Posterior cingulate gyrus (tissue), 11 donors: ENCODE results near the gene DLG1.
A peak's percentile ranks its signal among the peaks of the same experiment; 100 is the strongest.

Experiments
- DNase-seq, 10 donors: peaks; one replicate each; pipeline versions ENCODE4 v3.0.0 to v3.0.0-alpha.2; 2020 to 2021; ENCODE audit warnings: mixed read lengths in 3 of 10
- intact Hi-C: fragments of 100-400 bp; cut with DNase I; formaldehyde crosslinking; loops from one replicate; pipeline ENCODE4 v1.15.1; 2023

The DLG1 gene

GRCh38 chr3:197023998-197024651, 274.3 kb downstream of the DLG1 start:
- DNase-seq: peak in 2 of 10 donors; percentile 82 to 85
- intact Hi-C loops: no loop called here

- DNase-seq: peak in 3 of 10 donors; percentile 13 to 77 (median 71)
- intact Hi-C loops: no loop called here
Measured at GRCh38 chr3:197023241-197023997, 275.0 kb downstream of the DLG1 start.

GRCh38 chr3:197022405-197023231, 275.8 kb downstream of the DLG1 start:
- peak in 3 of 10 donors; percentile 15 to 73 (median 69) for DNase-seq

GRCh38 chr3:197021729-197022404, 276.5 kb downstream of the DLG1 start:
- intact Hi-C loops: no loop called here
- DNase-seq: peak in 2 of 10 donors; percentile 11 to 70

More at GRCh38 chr3:197022405-197023231, 275.8 kb downstream of the DLG1 start:
- intact Hi-C loops: no loop called here

GRCh38 chr3:197021231-197021630, 277.2 kb downstream of the DLG1 start:
- peak in 2 of 10 donors; percentile 13 to 77 for DNase-seq
- intact Hi-C loops: no loop called here

- intact Hi-C loops: no loop called here
- peak in 2 of 10 donors; percentile 52 to 57 for DNase-seq
Measured at GRCh38 chr3:197019535-197019934, 278.9 kb downstream of the DLG1 start.

- intact Hi-C loops: no loop called here
- peak in 1 of 10 donors; percentile 61 for DNase-seq
Measured at GRCh38 chr3:197019021-197019420, 279.4 kb downstream of the DLG1 start.

- intact Hi-C loops: no loop called here
- DNase-seq: peak in 3 of 10 donors; percentile 57 to 79 (median 67)
Measured at GRCh38 chr3:197017003-197017402, 281.4 kb downstream of the DLG1 start.

GRCh38 chr3:197015790-197016736, 282.3 kb downstream of the DLG1 start:
- intact Hi-C loops: no loop called here
- DNase-seq: peak in 3 of 10 donors; percentile 55 to 67 (median 57)

GRCh38 chr3:197014942-197015575, 283.4 kb downstream of the DLG1 start:
- peak in 3 of 10 donors; percentile 60 to 77 (median 76) for DNase-seq
- intact Hi-C loops: no loop called here

- peak in 2 of 10 donors; percentile 17 to 23 for DNase-seq
- intact Hi-C loops: no loop called here
Measured at GRCh38 chr3:197014024-197014423, 284.4 kb downstream of the DLG1 start.

GRCh38 chr3:197012540-197012883, 285.9 kb downstream of the DLG1 start:
- DNase-seq: peak in 1 of 10 donors; percentile 66
- intact Hi-C loops: no loop called here

GRCh38 chr3:197011780-197012539, 286.5 kb downstream of the DLG1 start:
- DNase-seq: peak in 3 of 10 donors; percentile 58 to 69 (median 65)

GRCh38 chr3:197010556-197011351, 287.7 kb downstream of the DLG1 start:
- intact Hi-C loops: no loop called here
- peak in 3 of 10 donors; percentile 62 to 72 (median 72) for DNase-seq

More at GRCh38 chr3:197011780-197012539, 286.5 kb downstream of the DLG1 start:
- intact Hi-C loops: no loop called here

GRCh38 chr3:197009532-197010019, 288.8 kb downstream of the DLG1 start:
- intact Hi-C loops: no loop called here
- DNase-seq: peak in 2 of 10 donors; percentile 54 to 65

GRCh38 chr3:197008436-197009209, 289.8 kb downstream of the DLG1 start:
- intact Hi-C loops: no loop called here
- peak in 3 of 10 donors; percentile 41 to 76 (median 63) for DNase-seq
